GM12872 (cell line): ENCODE measurements around the gene CFAP300.

Source experiments
- TF ChIP-seq, protein P1 (sequence below): IDR thresholded peaks from 3 replicates; pipeline ENCODE4 v1.5.1; 2011; ENCODE audit warnings: low read depth, mild to moderate bottlenecking, low read length, moderate library complexity; ENCODE audit not compliant: insufficient read depth

The CFAP300 gene

DNA sequence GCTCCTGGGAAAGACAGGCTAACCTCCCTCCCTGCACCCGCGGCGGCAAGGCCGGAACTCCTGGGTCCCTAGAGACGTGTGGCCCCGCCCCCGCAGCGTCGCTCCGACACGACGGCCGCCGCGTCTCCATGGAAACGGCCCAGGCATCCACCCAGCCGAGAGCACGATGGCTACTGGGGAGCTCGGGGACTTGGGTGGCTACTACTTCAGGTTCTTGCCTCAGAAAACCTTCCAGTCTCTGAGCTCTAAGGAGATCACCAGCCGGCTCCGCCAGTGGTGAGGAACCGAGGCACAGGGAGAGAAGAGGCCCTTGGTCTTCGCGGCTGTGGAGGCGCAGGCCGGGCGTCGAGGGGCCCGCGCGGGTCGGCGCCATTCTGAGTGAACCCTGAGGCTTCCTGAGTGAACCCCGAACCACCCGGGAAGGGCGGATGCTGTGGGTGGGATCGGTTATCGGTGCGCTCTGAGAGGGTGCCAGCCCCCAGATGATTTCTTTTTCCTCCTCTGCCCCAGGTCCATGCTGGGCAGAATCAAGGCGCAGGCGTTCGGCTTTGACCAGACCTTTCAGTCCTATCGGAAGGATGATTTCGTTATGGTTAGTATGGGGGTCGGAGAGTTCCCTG is at the start of gene CFAP300:
Gene CFAP300 (plus strand): TSS at position 133 of the 620 bp plus-strand sequence. CDS start 34 bp downstream, at position 167.
- TF ChIP-seq, protein P1, sequence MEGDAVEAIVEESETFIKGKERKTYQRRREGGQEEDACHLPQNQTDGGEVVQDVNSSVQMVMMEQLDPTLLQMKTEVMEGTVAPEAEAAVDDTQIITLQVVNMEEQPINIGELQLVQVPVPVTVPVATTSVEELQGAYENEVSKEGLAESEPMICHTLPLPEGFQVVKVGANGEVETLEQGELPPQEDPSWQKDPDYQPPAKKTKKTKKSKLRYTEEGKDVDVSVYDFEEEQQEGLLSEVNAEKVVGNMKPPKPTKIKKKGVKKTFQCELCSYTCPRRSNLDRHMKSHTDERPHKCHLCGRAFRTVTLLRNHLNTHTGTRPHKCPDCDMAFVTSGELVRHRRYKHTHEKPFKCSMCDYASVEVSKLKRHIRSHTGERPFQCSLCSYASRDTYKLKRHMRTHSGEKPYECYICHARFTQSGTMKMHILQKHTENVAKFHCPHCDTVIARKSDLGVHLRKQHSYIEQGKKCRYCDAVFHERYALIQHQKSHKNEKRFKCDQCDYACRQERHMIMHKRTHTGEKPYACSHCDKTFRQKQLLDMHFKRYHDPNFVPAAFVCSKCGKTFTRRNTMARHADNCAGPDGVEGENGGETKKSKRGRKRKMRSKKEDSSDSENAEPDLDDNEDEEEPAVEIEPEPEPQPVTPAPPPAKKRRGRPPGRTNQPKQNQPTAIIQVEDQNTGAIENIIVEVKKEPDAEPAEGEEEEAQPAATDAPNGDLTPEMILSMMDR: no peak

DNA sequence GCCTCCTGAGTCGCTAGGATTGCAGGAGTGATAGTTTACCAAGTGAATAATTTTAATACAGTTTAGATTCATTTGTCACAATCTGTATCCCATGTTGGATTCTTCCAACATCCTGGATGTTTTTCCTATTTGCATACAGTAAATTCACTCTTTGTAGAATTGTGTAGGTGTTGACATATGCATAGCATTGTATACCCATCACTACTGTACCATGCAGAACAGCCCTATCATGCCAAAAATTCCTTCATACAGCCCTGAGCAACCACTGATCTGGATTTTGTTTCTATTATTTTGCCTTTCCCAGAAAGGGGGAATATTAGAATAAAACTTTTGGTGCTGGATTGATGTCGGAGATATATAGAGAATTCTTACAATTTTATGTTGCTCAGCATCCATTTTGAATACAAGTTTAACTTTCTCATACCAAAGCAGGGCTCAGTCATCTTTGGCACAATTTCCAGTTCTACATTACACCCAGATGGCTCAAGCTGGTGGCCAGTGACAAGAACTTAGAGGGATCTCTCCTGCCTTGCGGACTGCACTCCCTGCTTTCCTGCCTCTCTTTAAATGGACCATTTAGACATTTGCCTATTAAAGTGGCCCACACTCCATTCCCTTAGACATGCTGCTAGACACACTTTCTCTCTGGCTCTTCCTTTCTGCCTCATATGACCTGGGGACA is 45.4 kb upstream of the CFAP300 start:
- TF ChIP-seq, protein P1: no peak

DNA sequence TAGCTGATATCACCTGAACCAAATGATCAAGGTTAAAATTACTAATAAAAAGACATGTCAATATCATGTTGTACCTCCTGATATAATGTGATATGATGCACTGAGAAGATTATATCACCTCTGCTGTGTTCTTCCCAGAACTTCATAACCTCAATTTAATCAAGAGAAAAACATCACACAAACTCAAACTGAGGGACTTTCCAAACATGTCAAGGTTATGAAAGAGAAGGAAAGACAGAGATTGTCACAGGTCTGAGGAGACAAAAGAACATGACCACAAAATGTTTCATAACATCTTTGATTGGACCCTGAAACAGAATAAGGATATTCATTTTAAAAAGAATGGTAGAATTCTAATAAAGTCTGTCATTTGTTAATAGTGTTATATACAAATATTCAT is 43.0 kb upstream of the CFAP300 start:
- TF ChIP-seq, protein P1: no peak

DNA sequence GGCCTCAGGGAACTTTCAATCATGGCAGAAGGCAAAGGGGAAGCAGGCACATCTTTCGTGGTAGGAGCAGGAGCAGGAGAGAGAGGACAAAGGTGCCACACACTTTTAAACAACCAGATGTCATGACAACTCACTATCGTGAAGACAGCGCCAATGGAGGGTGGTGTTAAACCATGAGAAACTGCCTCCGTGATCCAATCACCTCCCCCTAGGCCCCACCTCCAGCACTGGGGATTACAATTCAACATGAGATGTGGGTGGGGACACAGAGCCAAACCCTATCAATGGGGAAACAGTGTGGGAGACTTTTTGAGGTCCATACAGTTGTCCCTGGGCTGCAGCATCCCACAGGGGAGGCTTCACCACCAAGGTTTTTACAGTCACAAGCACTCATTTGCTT is 41.9 kb upstream of the CFAP300 start:
- TF ChIP-seq, protein P1: no peak

DNA sequence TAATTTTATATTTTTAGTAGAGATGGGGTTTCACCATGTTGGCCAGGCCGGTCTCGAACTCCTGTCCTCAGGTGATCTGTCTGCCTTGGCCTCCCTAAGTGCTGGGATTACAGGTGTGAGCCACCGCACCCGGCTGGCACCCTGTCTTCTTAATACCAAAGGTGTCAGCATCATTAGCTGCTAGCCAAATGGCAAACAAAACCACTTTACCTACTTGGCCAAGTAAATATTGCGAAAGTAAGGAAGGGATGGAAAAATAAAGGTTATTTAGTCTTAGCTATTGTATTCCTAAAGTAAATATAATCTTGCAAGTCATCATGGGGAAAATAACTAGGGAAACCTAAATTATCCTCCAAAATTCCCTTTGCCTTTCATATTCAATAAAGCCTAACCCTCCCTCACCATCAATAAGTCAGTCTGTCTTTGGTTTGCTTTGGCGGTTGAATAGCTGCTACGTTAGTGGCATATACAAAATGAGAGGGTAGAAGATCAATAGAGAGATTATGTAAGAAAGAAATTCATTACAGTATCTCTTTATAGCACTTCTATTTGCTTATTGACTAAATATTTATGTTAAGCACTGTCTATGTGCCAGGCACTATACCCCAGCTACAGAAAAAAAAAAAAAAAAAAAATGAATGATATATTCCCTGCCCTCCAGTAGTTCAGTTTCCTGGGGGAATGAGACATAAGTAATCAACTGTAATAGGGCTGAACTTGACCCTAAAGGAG is 40.2 kb upstream of the CFAP300 start:
- TF ChIP-seq, protein P1: no peak

DNA sequence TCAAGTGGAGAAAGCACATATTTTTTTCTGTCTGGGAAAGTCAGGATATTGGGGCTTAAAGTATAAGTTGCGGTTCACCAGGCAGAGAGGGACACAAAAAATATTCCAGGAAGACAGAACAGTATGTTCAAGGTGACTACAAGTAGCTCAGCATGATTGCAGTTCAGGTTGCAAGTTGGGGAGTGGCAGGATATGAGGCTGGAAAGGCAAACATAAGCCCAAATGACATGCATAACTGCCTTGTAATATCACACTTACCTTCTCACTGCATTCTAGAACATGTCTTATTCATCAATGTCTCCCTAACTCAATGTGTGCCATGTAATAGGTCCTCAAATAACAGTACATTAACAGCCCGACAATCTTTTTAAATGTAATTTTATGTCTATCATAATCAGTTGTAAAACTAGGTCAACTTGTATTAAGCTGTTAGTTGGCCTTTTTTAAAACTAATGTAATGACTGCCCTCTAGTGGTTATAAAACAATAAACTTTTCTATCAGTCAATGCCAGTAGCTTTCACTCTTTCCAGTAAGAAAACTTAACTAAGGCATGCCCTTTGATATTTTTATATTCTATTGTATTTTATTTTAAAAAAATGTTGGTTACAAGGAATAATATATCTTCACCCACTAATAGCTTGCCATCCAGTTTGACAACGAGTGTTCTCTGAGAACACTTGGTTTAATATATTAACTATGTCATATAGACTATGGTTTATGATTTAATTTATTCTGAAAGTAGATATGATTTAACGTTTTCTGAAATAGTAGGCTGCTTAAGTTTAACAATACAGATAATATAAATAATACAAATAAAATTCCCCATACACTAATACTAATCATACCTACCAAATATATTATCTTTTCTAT is 39.4 kb upstream of the CFAP300 start:
- TF ChIP-seq, protein P1: peak; percentile 30; the same call in 2 of the 3 replicates
